Mesothelial cell of epicardium (in vitro differentiated cells): Measurements from ENCODE around the gene SMCO1. TPM values are rescaled to one million over a fixed set of nuclear protein-coding genes. Genes with fewer than 3 reads are reported as not detected.

Source experiments
- DNase-seq, 2 experiments: peaks; one replicate each; pipeline ENCODE4 v3.0.0; 2021; ENCODE audit warnings: low spot score in 2 of 2; ENCODE audit not compliant: unreplicated experiment in 2 of 2
- H3K27ac Mint-ChIP-seq: 2 replicates; pipeline ENCODE4 v1.8.0; 2021; ENCODE audit warnings: mixed read lengths
- H3K27me3 Mint-ChIP-seq: 2 replicates; pipeline ENCODE4 v1.8.0; 2021; ENCODE audit warnings: low read depth, mixed read lengths
- H3K36me3 Mint-ChIP-seq: 2 replicates; pipeline ENCODE4 v1.8.0; 2021; ENCODE audit warnings: mixed read lengths
- H3K4me1 Mint-ChIP-seq: 2 replicates; pipeline ENCODE4 v1.8.0; 2021; ENCODE audit warnings: mixed read lengths
- H3K4me3 Mint-ChIP-seq: 2 replicates; pipeline ENCODE4 v1.8.0; 2021; ENCODE audit warnings: mild to moderate bottlenecking, moderate library complexity, mixed read lengths
- H3K9me3 Mint-ChIP-seq: 2 replicates; pipeline ENCODE4 v1.8.0; 2021; ENCODE audit warnings: mixed read lengths
- CTCF ChIP-seq: fragments of 200-600 bp; sonication (generic); IDR thresholded peaks from one replicate; pipeline ENCODE4 v1.5.0; 2021; ENCODE audit warnings: antibody characterized with exemption; ENCODE audit not compliant: unreplicated experiment
- total RNA-seq: library from RNA; stranded (reverse); gene quantifications from 3 replicates; pipeline ENCODE4 v1.2.1, GENCODE V29; 2021

SMCO1 gene
- total RNA-seq, 1 donor from 2014 or later, result not detected

- Mint-ChIP-seq H3K9me3 (peaks cover 9% of the 10 kb centered on the region), H3K27ac (peak overlapping the region; percentile 98), H3K36me3 (peaks cover 6% of the 10 kb centered on the region), H3K4me1 (peaks cover 24% of the 10 kb centered on the region), H3K27me3 (no peaks in the 10 kb centered on the region), H3K4me3 (peak overlapping the region; percentile 94)
- DNase-seq, result peak in 1 of 2 experiments; percentile 45
- no peak for TF ChIP-seq CTCF
These were observed 12.4 kb downstream of the SMCO1 start for GRCh38 chr3:196502775-196503195.

- peaks cover 24% of the 10 kb centered on the region for H3K4me1 Mint-ChIP-seq
- H3K36me3 Mint-ChIP-seq, result peaks cover 8% of the 10 kb centered on the region
- peak overlapping the region; percentile 81 for H3K27ac Mint-ChIP-seq
- TF ChIP-seq CTCF, result no peak
- no peak for DNase-seq
- no peaks in the 10 kb centered on the region for H3K27me3 Mint-ChIP-seq
- H3K4me3 Mint-ChIP-seq, result peak overlapping the region; percentile 94
- H3K9me3 Mint-ChIP-seq, result peaks cover 4% of the 10 kb centered on the region
These were observed 13.7 kb downstream of the SMCO1 start for GRCh38 chr3:196501316-196502044.

- no peaks in the 10 kb centered on the region for H3K27me3 Mint-ChIP-seq
- H3K27ac Mint-ChIP-seq, result peak overlapping the region; percentile 81
- H3K4me3 Mint-ChIP-seq, result peak overlapping the region; percentile 94
- no peaks in the 10 kb centered on the region for H3K9me3 Mint-ChIP-seq
- no peak for DNase-seq
- no peak for TF ChIP-seq CTCF
- H3K36me3 Mint-ChIP-seq, result peaks cover 9% of the 10 kb centered on the region
- H3K4me1 Mint-ChIP-seq, result peaks cover 24% of the 10 kb centered on the region
These were observed 15.2 kb downstream of the SMCO1 start for GRCh38 chr3:196499807-196500524.

- Mint-ChIP-seq H3K27me3 (no peaks in the 10 kb centered on the region), H3K4me3 (peak overlapping the region; percentile 94), H3K9me3 (no peaks in the 10 kb centered on the region), H3K4me1 (peaks cover 24% of the 10 kb centered on the region), H3K36me3 (peaks cover 12% of the 10 kb centered on the region), H3K27ac (peak overlapping the region; percentile 75)
- TF ChIP-seq CTCF, result no peak
- no peak for DNase-seq
These were observed 16.1 kb downstream of the SMCO1 start for GRCh38 chr3:196499061-196499460.

GRCh38 chr3:196498297-196498696, 16.8 kb downstream of the SMCO1 start:
- Mint-ChIP-seq H3K9me3 (no peaks in the 10 kb centered on the region), H3K4me1 (peaks cover 24% of the 10 kb centered on the region), H3K36me3 (peaks cover 12% of the 10 kb centered on the region), H3K27me3 (no peaks in the 10 kb centered on the region), H3K27ac (no peak overlapping the region), H3K4me3 (no peak overlapping the region)
- TF ChIP-seq CTCF, result no peak
- no peak for DNase-seq
